ENCODE data around the gene SLC22A9. TPM values are rescaled to one million over a fixed set of nuclear protein-coding genes. Genes with fewer than 3 reads are reported as not detected.

SLC22A9 gene
- total RNA-seq, 1 experiment from 2014 or later: not detected

DNA sequence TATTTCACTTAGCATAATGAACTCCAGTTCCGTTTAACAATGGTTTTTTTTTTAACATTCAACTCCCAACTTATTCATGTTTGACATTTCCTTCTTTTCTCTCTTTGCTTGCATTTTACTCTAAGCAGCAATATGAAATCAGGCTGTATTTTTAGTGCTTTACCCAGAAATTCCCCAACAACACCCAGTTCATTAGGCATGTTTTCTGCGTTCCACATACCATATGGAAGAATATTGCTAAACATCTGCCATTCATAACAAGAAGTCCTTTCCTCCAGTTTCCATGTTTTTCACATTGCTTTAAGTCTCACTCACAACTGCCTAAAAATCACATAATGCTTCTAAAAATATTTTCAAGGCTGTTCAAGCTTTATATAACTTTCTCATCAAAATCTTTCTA lies 75.5 kb downstream of the SLC22A9 start:
- H4K20me1 ChIP-seq (ENCODE audit: control insufficient read depth, insufficient read depth, insufficient read length): no peaks in the 10 kb centered on the region
- H3K14ac ChIP-seq (ENCODE audit: insufficient read depth, low read length): no peak overlapping the region
- H2AFZ ChIP-seq (ENCODE audit: low read length): no peak overlapping the region
- DNase-seq: no peak
- no peaks in the 10 kb centered on the region for H3K79me1 ChIP-seq (ENCODE audit: insufficient read depth, low read depth, low read length, poor library complexity, severe bottlenecking)
- no peak overlapping the region for H2BK20ac ChIP-seq (ENCODE audit: low read depth, low read length, poor library complexity, severe bottlenecking)
- no peaks in the 10 kb centered on the region for H3K23me2 ChIP-seq (ENCODE audit: insufficient read length, low read depth, low read length, poor library complexity, severe bottlenecking)
- no peak overlapping the region for H4K91ac ChIP-seq (ENCODE audit: insufficient read length, low read depth, low read length)
- H3K56ac ChIP-seq (ENCODE audit: insufficient read length, low read depth, low read length): no peak overlapping the region
- H3K9me3 ChIP-seq (ENCODE audit: control insufficient read depth, low read depth, low read length): no peaks in the 10 kb centered on the region
- no peak overlapping the region for H2BK5ac ChIP-seq (ENCODE audit: insufficient read length, low read length)
- H3K9ac ChIP-seq (ENCODE audit: extremely low read depth, insufficient read length, low read length): no peak overlapping the region
- Mint-ChIP-seq H3K27me3 (ENCODE audit: low read depth) (no peaks in the 10 kb centered on the region), H3K36me3 (ENCODE audit: insufficient read depth in 1 of 3, low read depth in 3 of 3) (peaks cover 0 to 5% (median 0%) of the 10 kb centered on the region in 3 experiments; a peak in 3 of 7 replicates), H3K9me3 (peaks cover 7 to 8% of the 10 kb centered on the region in 2 experiments; a peak in 3 of 5 replicates), H3K4me3 (no peak overlapping the region), H3K27ac (no peak overlapping the region), H3K4me1 (peaks cover 16 to 29% of the 10 kb centered on the region in 2 experiments)
- peaks cover 8% of the 10 kb centered on the region; the same call in 1 of the 2 replicates for H3K4me1 ChIP-seq (ENCODE audit: insufficient read depth, low read length)
- no peak overlapping the region for H3K4ac ChIP-seq (ENCODE audit: low read depth, low read length)
- H2BK12ac ChIP-seq (ENCODE audit: insufficient read length, low read depth, low read length): no peak overlapping the region
- no peak overlapping the region for H3K27ac ChIP-seq (ENCODE audit: insufficient read length, low read depth, low read length)
- no peak for TF ChIP-seq CTCF (conservative IDR thresholded peaks at IDR 0.05)
- no peak overlapping the region for H2BK15ac ChIP-seq (ENCODE audit: low read depth, low read length)
- no peak overlapping the region for H2AK5ac ChIP-seq (ENCODE audit: insufficient read length, low read length)
- H2BK120ac ChIP-seq (ENCODE audit: low read depth, low read length, poor library complexity, severe bottlenecking): no peak overlapping the region
- H3K18ac ChIP-seq (ENCODE audit: insufficient read length, low read depth, low read length): no peak overlapping the region
- no peaks in the 10 kb centered on the region for H3K79me2 ChIP-seq (ENCODE audit: insufficient read depth, low read length)
- no peak overlapping the region for H3K23ac ChIP-seq (ENCODE audit: insufficient read length, low read depth, low read length)
- no peak overlapping the region for H4K8ac ChIP-seq (replicated peaks; ENCODE audit: insufficient read length, low read depth, low read length)
- H3K4me2 ChIP-seq (ENCODE audit: insufficient read depth, insufficient read length, low read length): no peak overlapping the region
- no peaks in the 10 kb centered on the region for H3K27me3 ChIP-seq (ENCODE audit: insufficient read depth, low read length)
- no peak overlapping the region for H3T11ph ChIP-seq (ENCODE audit: low read length)
- WGBS (ENCODE audit: extremely low coverage, insufficient read length, low lambda C conversion rate): no CpG with 5 or more reads among the region's 2 CpGs
- no peak overlapping the region for H4K5ac ChIP-seq (ENCODE audit: insufficient read length, low read depth, low read length)
